Psoas muscle (tissue), 8 donors: Measurements from ENCODE around the gene SULT1A1. TPM values are rescaled to one million over a fixed set of nuclear protein-coding genes. Genes with fewer than 3 reads are reported as not detected.
A peak's percentile ranks its signal among the peaks of the same experiment; 100 is the strongest.

Experiments
- ATAC-seq, 4 donors: fragments of 200-7000 bp; cut with Tn5 transposase; one replicate each; pipeline ENCODE4 v1.9.1; 2020; ENCODE audit warnings: moderate library complexity in 3 of 4, mild to moderate bottlenecking in 2 of 4
- DNase-seq, 2 donors: peaks; one replicate each; pipeline ENCODE4 v3.0.0-alpha.2; 2020
- H3K27ac ChIP-seq: fragments of 200-600 bp; one replicate; pipeline ENCODE4 v1.8.0; 2022
- H3K27me3 ChIP-seq, 3 donors: fragments of 200-600 bp in 1 of 3; one replicate each; pipeline versions ENCODE4 v1.6.1 to v1.8.0; 2013 to 2022; ENCODE audit warnings: low read length in 2 of 3, mild to moderate bottlenecking in 2 of 3, moderate library complexity in 1 of 3; ENCODE audit not compliant: insufficient read depth in 3 of 3
- H3K36me3 ChIP-seq, 2 donors: fragments of 200-600 bp in 1 of 2; one replicate each; pipeline versions ENCODE4 v1.6.1 to v1.8.0; 2013 to 2022; ENCODE audit warnings: low read depth in 1 of 2, mild to moderate bottlenecking in 1 of 2, moderate library complexity in 1 of 2; ENCODE audit not compliant: insufficient read depth in 1 of 2
- H3K4me1 ChIP-seq: fragments of 200-600 bp; one replicate; pipeline ENCODE4 v1.8.0; 2022
- H3K4me3 ChIP-seq: fragments of 200-600 bp; one replicate; pipeline ENCODE4 v1.8.0; 2022; ENCODE audit warnings: mild to moderate bottlenecking
- H3K9me3 ChIP-seq: fragments of 200-600 bp; one replicate; pipeline ENCODE4 v1.8.0; 2022
- WGBS, 3 donors: extraction: QIAGEN DNeasy Blood & Tissue Kit; methylation state at CpG; one replicate each; pipeline versions ENCODE4 v1.1.6 to v1.1.7; 2013; 5-methylcytosine and 5-hydroxymethylcytosine counted together
- intact Hi-C, 2 donors: fragments of 100-400 bp; cut with DNase I; formaldehyde crosslinking; loops; one replicate each; pipeline versions ENCODE4 v1.11.0 to v1.14.2; 2022
- polyA plus RNA-seq, 3 donors: library from polyadenylated mRNA; stranded (reverse); fragments of 200-250 nt; gene quantifications; one replicate each; pipeline ENCODE4 v1.2.3, GENCODE V29; 2013
- total RNA-seq, 4 donors: library from RNA; stranded (reverse); fragmentation: NEBNext Ultra II Directional in 2 of 4; extraction: Animal tissue kit (Norgen Biotek cat#: 25700) in 2 of 4; gene quantifications; one replicate each; pipeline versions ENCODE4 v1.2.1 to v1.2.4, GENCODE V29; 2021 to 2023
- TF ChIP-seq, protein P1 (sequence below): fragments of 200-600 bp; IDR thresholded peaks from one replicate; pipeline ENCODE4 v1.8.0; 2022; ENCODE audit warnings: antibody characterized with exemption
- donor health status: healthy with polysubstance abuse.
- donor health status: DM: no; HTN: no; CAD: no; lungs with moderate emphysema.
- donor health status: Bipolar disorder and iron deficiency.
- donor health status: healthy.
- donor health status: DM: yes; HTN: yes; CAD: no.
- donor health status: DM: no; HTN: no; CAD: no.
- donor health status: DM: no; HTN: no; CAD: no.
- donor health status: DM: yes; HTN: yes; CAD: no.

The SULT1A1 gene
- total and polyA plus RNA-seq, 7 donors = 2.8 to 22.8 (median 8.1) TPM

DNA sequence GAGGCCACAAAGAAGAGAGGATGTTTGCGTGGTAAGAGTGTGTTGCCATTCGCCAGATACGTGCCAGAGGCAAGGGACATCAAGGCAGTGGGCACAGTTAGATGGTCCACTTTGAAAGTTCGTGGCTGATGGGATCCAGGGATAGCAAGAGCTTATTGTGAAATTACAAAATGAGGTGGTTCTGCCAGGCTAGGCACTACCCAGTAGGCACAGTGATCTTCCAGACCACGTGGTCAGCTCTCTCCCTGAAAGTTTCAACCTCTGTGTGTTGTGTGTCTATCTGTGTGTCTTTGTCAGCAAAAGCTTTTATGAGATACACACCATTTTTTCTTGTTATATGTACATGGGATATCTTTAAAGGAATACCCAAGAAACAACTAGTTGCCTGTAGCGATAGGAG lies 46.6 kb downstream of the SULT1A1 start:
- Histone ChIP-seq H3K27me3 (no peaks in the 10 kb centered on the region), H3K9me3 (no peaks in the 10 kb centered on the region), H3K4me3 (no peak overlapping the region), H3K27ac (no peak overlapping the region), H3K4me1 (peaks cover 10% of the 10 kb centered on the region), H3K36me3 (peaks cover 0 to 8% of the 10 kb centered on the region in 2 donors)
- WGBS, 3 donors = 88 to 91% (median 88%) methylated on average over 6 of the region's 6 CpGs
- intact Hi-C loops = no loop called here
- ATAC-seq = peak in 2 of 4 donors; percentile 30 to 43
- DNase-seq = no peak
- TF ChIP-seq, protein P1, sequence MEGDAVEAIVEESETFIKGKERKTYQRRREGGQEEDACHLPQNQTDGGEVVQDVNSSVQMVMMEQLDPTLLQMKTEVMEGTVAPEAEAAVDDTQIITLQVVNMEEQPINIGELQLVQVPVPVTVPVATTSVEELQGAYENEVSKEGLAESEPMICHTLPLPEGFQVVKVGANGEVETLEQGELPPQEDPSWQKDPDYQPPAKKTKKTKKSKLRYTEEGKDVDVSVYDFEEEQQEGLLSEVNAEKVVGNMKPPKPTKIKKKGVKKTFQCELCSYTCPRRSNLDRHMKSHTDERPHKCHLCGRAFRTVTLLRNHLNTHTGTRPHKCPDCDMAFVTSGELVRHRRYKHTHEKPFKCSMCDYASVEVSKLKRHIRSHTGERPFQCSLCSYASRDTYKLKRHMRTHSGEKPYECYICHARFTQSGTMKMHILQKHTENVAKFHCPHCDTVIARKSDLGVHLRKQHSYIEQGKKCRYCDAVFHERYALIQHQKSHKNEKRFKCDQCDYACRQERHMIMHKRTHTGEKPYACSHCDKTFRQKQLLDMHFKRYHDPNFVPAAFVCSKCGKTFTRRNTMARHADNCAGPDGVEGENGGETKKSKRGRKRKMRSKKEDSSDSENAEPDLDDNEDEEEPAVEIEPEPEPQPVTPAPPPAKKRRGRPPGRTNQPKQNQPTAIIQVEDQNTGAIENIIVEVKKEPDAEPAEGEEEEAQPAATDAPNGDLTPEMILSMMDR = no peak

DNA sequence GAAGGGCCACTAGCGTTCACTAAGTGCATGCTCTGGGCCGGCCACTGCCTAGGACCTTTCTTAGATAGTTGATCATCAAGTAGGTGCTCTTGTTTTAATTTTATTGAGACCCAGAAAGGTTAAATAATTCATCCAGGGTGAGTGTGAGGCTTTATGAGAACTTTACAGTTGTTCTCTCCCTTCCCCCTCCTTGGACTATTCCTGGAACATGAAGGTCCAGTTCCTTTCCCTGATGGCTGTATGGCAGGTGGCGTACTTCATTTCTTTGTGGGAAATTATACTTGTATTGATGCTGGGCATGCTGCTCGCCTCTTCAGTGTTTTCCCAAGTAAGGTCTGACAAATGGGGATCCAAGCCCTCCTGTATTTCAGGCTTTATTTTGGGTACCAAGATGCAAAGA lies 47.6 kb downstream of the SULT1A1 start:
- 83 to 94% (median 83%) methylated on average over 4 of the region's 4 CpGs for WGBS, 3 donors

DNA sequence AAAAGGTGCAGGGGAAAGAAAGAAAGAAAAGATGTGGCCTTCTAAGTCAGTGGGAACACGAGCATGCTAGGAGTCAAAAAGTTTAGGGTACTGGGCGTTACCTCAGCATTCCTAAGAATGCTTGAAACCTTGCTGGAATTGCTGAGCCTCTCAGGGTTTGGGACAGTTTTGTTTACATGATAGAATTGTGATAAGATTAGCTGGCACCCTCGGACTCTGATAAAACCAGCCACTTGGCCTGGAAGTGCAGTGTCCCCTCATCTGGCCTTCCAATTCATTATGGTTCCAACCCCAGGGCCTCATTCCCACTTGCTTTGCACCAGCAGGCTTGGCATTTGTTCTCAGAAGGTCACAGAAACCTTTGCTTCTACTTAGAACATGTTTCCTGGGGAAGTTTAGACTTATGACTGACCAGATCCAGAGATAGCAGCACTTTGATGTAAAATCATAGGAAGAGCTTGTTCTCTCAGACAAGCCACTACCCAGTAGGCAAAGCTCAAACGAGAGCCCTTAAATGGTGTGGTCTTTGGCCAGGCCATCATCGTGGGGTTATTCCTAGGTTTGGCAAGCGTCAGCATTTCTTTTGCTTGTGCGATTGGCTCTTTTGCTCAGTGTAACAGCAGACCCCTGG lies 48.2 kb downstream of the SULT1A1 start:
- H3K9me3 ChIP-seq = no peaks in the 10 kb centered on the region
- no peaks in the 10 kb centered on the region for H3K27me3 ChIP-seq
- DNase-seq = no peak
- H3K36me3 ChIP-seq = peaks cover 5 to 22% of the 10 kb centered on the region in 2 donors
- H3K27ac ChIP-seq = no peak overlapping the region
- peak in 3 of 4 donors; percentile 14 to 46 (median 33) for ATAC-seq
- peaks cover 10% of the 10 kb centered on the region for H3K4me1 ChIP-seq
- TF ChIP-seq, protein P1 = no peak
- WGBS, 3 donors = 51 to 56% (median 53%) methylated on average over 7 of the region's 7 CpGs
- H3K4me3 ChIP-seq = no peak overlapping the region
- intact Hi-C loops = no loop called here

More for the DNA sequence above, 47.6 kb downstream of the SULT1A1 start:
- no peaks in the 10 kb centered on the region for H3K27me3 ChIP-seq
- peaks cover 10% of the 10 kb centered on the region for H3K4me1 ChIP-seq
- peaks cover 5 to 17% of the 10 kb centered on the region in 2 donors for H3K36me3 ChIP-seq
- no peaks in the 10 kb centered on the region for H3K9me3 ChIP-seq
- TF ChIP-seq, protein P1 = no peak
- no peak overlapping the region for H3K27ac ChIP-seq
- DNase-seq (no peak), ATAC-seq (peak in 2 of 4 donors; percentile 58 to 62)
- intact Hi-C loops = no loop called here
- H3K4me3 ChIP-seq = no peak overlapping the region

DNA sequence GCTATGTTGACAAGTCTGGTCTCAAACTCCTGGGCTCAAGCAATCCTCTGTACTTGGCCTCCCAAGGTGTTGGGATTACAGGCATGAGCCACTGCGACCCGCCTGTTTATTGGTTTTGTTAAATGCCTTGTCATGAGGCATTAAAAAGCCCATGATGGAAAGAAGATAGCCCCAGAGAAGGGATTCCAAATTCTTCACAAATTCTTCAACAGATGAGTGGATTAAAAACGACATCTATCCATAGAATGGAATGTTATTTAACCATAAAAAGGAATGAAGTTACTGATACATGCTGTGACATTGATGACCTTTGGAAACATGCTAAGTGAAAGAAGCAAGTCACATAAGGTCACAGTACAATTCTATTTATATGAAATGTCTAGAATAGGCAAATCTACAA lies 51.4 kb downstream of the SULT1A1 start:
- H3K27me3 ChIP-seq = no peaks in the 10 kb centered on the region
- TF ChIP-seq, protein P1 = no peak
- H3K4me3 ChIP-seq = no peak overlapping the region
- H3K9me3 ChIP-seq = no peaks in the 10 kb centered on the region
- ATAC-seq = no peak
- H3K4me1 ChIP-seq = peaks cover 16% of the 10 kb centered on the region
- intact Hi-C loops = no loop called here
- WGBS, 3 donors = 34 to 58% (median 36%) methylated on average over 3 of the region's 3 CpGs
- H3K36me3 ChIP-seq = peaks cover 5 to 26% of the 10 kb centered on the region in 2 donors
- no peak for DNase-seq
- H3K27ac ChIP-seq = no peak overlapping the region

DNA sequence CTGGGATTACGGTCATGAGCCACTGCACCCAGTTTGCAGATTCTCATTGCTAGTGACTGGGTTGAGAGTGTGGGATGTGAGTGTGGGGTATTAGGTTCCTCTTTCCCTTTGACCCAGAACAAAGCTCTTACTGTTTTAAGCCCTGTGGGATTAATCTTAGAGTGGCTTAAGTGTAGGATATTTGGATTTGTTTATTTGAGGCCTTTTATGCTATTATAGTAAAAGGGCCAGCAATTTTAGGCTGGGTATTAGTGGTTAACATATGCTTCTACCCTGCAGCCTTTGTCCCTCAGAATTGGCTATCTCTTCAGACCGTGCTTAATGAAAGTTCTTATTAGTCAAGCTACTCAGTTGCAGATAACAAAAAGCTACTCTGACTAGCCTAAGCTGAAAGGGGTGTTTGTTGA lies 52.9 kb downstream of the SULT1A1 start:
- intact Hi-C loops = no loop called here
- no peak for ATAC-seq
- WGBS, 3 donors = 83 to 86% (median 84%) methylated on average over 2 of the region's 2 CpGs

More for the DNA sequence above, 52.9 kb downstream of the SULT1A1 start:
- no peak overlapping the region for H3K27ac ChIP-seq
- H3K4me3 ChIP-seq = no peak overlapping the region
- H3K4me1 ChIP-seq = peaks cover 9% of the 10 kb centered on the region
- no peaks in the 10 kb centered on the region for H3K27me3 ChIP-seq
- TF ChIP-seq, protein P1 = no peak
- H3K9me3 ChIP-seq = no peaks in the 10 kb centered on the region
- H3K36me3 ChIP-seq = peaks cover 5 to 26% of the 10 kb centered on the region in 2 donors
- no peak for DNase-seq
